ENCODE data around the gene DBH. TPM values are rescaled to one million over a fixed set of nuclear protein-coding genes. Genes with fewer than 3 reads are reported as not detected.
A peak's percentile ranks its signal among the peaks of the same experiment; 100 is the strongest.

Gene DBH
- total RNA-seq, 1 donor from 2014 or later, result not detected

GRCh38 chr9:133609311-133610098, 26.7 kb upstream of the DBH start, which contains the start of gene FAM163B:
Gene FAM163B, minus strand, starts transcription at chr9:133609389. Its CDS starts 29,166 bp downstream, at chr9:133580223.
- FAIRE-seq (no peak), DNase-seq (ENCODE audit: low read depth) (peak; percentile 27)
- Histone ChIP-seq H3K79me2 (ENCODE audit: insufficient read depth, low read length) (no peaks in the 10 kb centered on the region), H3K4me1 (ENCODE audit: insufficient read depth, low read length) (no peaks in the 10 kb centered on the region), H3K36me3 (ENCODE audit: insufficient read depth, low read length) (no peaks in the 10 kb centered on the region), H3K4me3 (ENCODE audit: insufficient read depth, low read depth, low read length) (no peak within 1 kb of the TSS), H3K9ac (ENCODE audit: low read length) (no peak within 1 kb of the TSS), H3K9me3 (ENCODE audit: insufficient read depth, low read depth, low read length) (no peaks in the 10 kb centered on the region), H2AFZ (ENCODE audit: low read depth, low read length) (no peak within 1 kb of the TSS), H3K27me3 (ENCODE audit: insufficient read depth, low read length) (peaks cover 45% of the 10 kb centered on the region), H4K20me1 (ENCODE audit: insufficient read depth, low read length) (no peaks in the 10 kb centered on the region), H3K27ac (ENCODE audit: low read depth, low read length) (no peak within 1 kb of the TSS), H3K4me2 (ENCODE audit: low read length) (peak within 1 kb of the TSS; percentile 66)
- Mint-ChIP-seq H3K9me3 (ENCODE audit: unreplicated experiment) (peaks cover 2% of the 10 kb centered on the region), H3K36me3 (ENCODE audit: low read depth, unreplicated experiment) (peaks cover 1% of the 10 kb centered on the region), H3K4me1 (ENCODE audit: low read depth, unreplicated experiment) (no peaks in the 10 kb centered on the region), H3K27me3 (ENCODE audit: low read depth, unreplicated experiment) (peaks cover 90% of the 10 kb centered on the region), H3K27ac (ENCODE audit: unreplicated experiment) (no peak within 1 kb of the TSS), H3K4me3 (ENCODE audit: unreplicated experiment) (peak within 1 kb of the TSS; percentile 67)
- TF ChIP-seq EZH2 (IDR thresholded peaks at IDR 0.05; ENCODE audit: insufficient read depth, low read length) (peak; percentile 55), CTCF (IDR thresholded peaks at IDR 0.05; ENCODE audit: insufficient read depth, low read depth, low read length) (no peak)

DNA sequence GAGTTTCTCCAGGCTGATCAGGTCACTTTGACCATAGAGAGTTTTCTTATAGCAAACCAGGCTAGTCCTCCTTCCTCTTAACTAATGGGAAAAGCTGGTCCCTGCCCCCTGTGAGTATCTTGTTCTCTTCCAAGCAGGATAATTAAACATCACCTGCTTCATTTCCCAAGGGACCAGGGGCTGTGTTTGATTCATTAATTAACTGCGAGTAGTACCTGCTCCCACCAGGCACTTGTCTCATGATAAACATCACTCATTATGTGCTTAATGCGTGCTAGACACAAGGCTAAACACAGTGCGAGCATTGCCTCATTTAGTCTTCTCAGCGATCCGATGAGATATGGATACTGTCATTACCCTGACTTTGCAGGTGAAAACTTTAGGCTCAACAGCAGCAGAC, 25.3 kb upstream of the DBH start:
- no peaks in the 10 kb centered on the region for H3K9me3 ChIP-seq (ENCODE audit: insufficient read depth, low read depth, low read length)
- no peak overlapping the region for H3K27ac ChIP-seq (ENCODE audit: low read depth, low read length)
- H3K27me3 ChIP-seq (ENCODE audit: insufficient read depth, low read length), result peaks cover 49% of the 10 kb centered on the region
- H3K79me2 ChIP-seq (ENCODE audit: insufficient read depth, low read length), result no peaks in the 10 kb centered on the region
- Mint-ChIP-seq H3K9me3 (ENCODE audit: unreplicated experiment) (peaks cover 2% of the 10 kb centered on the region), H3K4me1 (ENCODE audit: low read depth, unreplicated experiment) (no peaks in the 10 kb centered on the region), H3K4me3 (ENCODE audit: unreplicated experiment) (no peak overlapping the region), H3K36me3 (ENCODE audit: low read depth, unreplicated experiment) (peaks cover 1% of the 10 kb centered on the region), H3K27ac (ENCODE audit: unreplicated experiment) (no peak overlapping the region), H3K27me3 (ENCODE audit: low read depth, unreplicated experiment) (peaks cover 90% of the 10 kb centered on the region)
- no peaks in the 10 kb centered on the region for H3K4me1 ChIP-seq (ENCODE audit: insufficient read depth, low read length)
- TF ChIP-seq EZH2 (IDR thresholded peaks at IDR 0.05; ENCODE audit: insufficient read depth, low read length), result no peak
- TF ChIP-seq CTCF (IDR thresholded peaks at IDR 0.05; ENCODE audit: insufficient read depth, low read depth, low read length), result no peak
- H4K20me1 ChIP-seq (ENCODE audit: insufficient read depth, low read length), result no peaks in the 10 kb centered on the region
- H3K4me3 ChIP-seq (ENCODE audit: insufficient read depth, low read depth, low read length), result no peak overlapping the region
- DNase-seq (ENCODE audit: low read depth) (no peak), FAIRE-seq (no peak)
- H3K9ac ChIP-seq (ENCODE audit: low read length), result no peak overlapping the region
- no peak overlapping the region for H3K4me2 ChIP-seq (ENCODE audit: low read length)
- H3K36me3 ChIP-seq (ENCODE audit: insufficient read depth, low read length), result no peaks in the 10 kb centered on the region
- H2AFZ ChIP-seq (ENCODE audit: low read depth, low read length), result no peak overlapping the region

GRCh38 chr9:133612051-133612450, 24.1 kb upstream of the DBH start:
- Histone ChIP-seq H3K36me3 (ENCODE audit: insufficient read depth, low read length) (no peaks in the 10 kb centered on the region), H3K4me1 (ENCODE audit: insufficient read depth, low read length) (no peaks in the 10 kb centered on the region), H3K27ac (ENCODE audit: low read depth, low read length) (no peak overlapping the region), H3K9ac (ENCODE audit: low read length) (no peak overlapping the region), H3K4me2 (ENCODE audit: low read length) (no peak overlapping the region), H2AFZ (ENCODE audit: low read depth, low read length) (no peak overlapping the region), H3K4me3 (ENCODE audit: insufficient read depth, low read depth, low read length) (no peak overlapping the region), H4K20me1 (ENCODE audit: insufficient read depth, low read length) (no peaks in the 10 kb centered on the region), H3K9me3 (ENCODE audit: insufficient read depth, low read depth, low read length) (no peaks in the 10 kb centered on the region), H3K79me2 (ENCODE audit: insufficient read depth, low read length) (no peaks in the 10 kb centered on the region), H3K27me3 (ENCODE audit: insufficient read depth, low read length) (peaks cover 46% of the 10 kb centered on the region)
- Mint-ChIP-seq H3K36me3 (ENCODE audit: low read depth, unreplicated experiment) (peaks cover 1% of the 10 kb centered on the region), H3K9me3 (ENCODE audit: unreplicated experiment) (peaks cover 2% of the 10 kb centered on the region), H3K4me1 (ENCODE audit: low read depth, unreplicated experiment) (no peaks in the 10 kb centered on the region), H3K27me3 (ENCODE audit: low read depth, unreplicated experiment) (peaks cover 88% of the 10 kb centered on the region), H3K4me3 (ENCODE audit: unreplicated experiment) (no peak overlapping the region), H3K27ac (ENCODE audit: unreplicated experiment) (no peak overlapping the region)
- no peak for DNase-seq (ENCODE audit: low read depth)
- TF ChIP-seq EZH2 (IDR thresholded peaks at IDR 0.05; ENCODE audit: insufficient read depth, low read length) (no peak), CTCF (IDR thresholded peaks at IDR 0.05; ENCODE audit: insufficient read depth, low read depth, low read length) (no peak)
- FAIRE-seq, result no peak

Data from astrocyte (in vitro differentiated cells and primary cell).